NB4 (cell line): ENCODE results near the gene SLMAP.

Experiments used
- DNase-seq: peaks from one replicate; pipeline ENCODE4 v3.0.0; 2010; ENCODE audit warnings: low read depth
- H3K4me3 ChIP-seq: one replicate; pipeline ENCODE4 v1.5.1; 2011; ENCODE audit warnings: mild to moderate bottlenecking, low read depth, low read length, moderate library complexity
- CTCF ChIP-seq: IDR thresholded peaks from one replicate; pipeline ENCODE4 v1.5.1; 2012; ENCODE audit warnings: low read depth, low read length
- MAX ChIP-seq: IDR thresholded peaks from 2 replicates; pipeline ENCODE4 v1.6.1; 2011; ENCODE audit warnings: low read depth, low read length
- MYC ChIP-seq: IDR thresholded peaks from 2 replicates; pipeline ENCODE4 v1.6.1; 2011; ENCODE audit warnings: low read depth, low read length
- POLR2A ChIP-seq: IDR thresholded peaks from 2 replicates; pipeline ENCODE4 v1.6.1; 2011; ENCODE audit warnings: mild to moderate bottlenecking; ENCODE audit not compliant: insufficient read length; ENCODE audit errors: extremely low read depth

Gene SLMAP

GRCh38 chr3:57810471-57811137, 54.5 kb downstream of the SLMAP start:
- TF ChIP-seq MYC (no peak), MAX (no peak), CTCF (no peak), POLR2A (no peak)
- no peak overlapping the region for H3K4me3 ChIP-seq
- no peak for DNase-seq

- peak; percentile 17 for DNase-seq
- H3K4me3 ChIP-seq: no peak overlapping the region
- TF ChIP-seq MAX (peak; percentile 58), POLR2A (no peak)
Observed at GRCh38 chr3:57815036-57815435, 58.9 kb downstream of the SLMAP start.

- H3K4me3 ChIP-seq: no peak overlapping the region
- TF ChIP-seq MYC: no peak
- TF ChIP-seq POLR2A: no peak
- TF ChIP-seq MAX: no peak
- no peak for TF ChIP-seq CTCF
- DNase-seq: peak; percentile 56
Observed at GRCh38 chr3:57816471-57817095, 60.5 kb downstream of the SLMAP start.

GRCh38 chr3:57818772-57819171, 62.7 kb downstream of the SLMAP start:
- no peak for DNase-seq
- TF ChIP-seq POLR2A: no peak
- TF ChIP-seq CTCF: no peak
- no peak for TF ChIP-seq MAX
- TF ChIP-seq MYC: no peak

GRCh38 chr3:57820479-57820878, 64.4 kb downstream of the SLMAP start:
- TF ChIP-seq CTCF (no peak), MAX (no peak), POLR2A (no peak), MYC (no peak)
- no peak for DNase-seq
- H3K4me3 ChIP-seq: no peak overlapping the region

More at GRCh38 chr3:57818772-57819171, 62.7 kb downstream of the SLMAP start:
- H3K4me3 ChIP-seq: no peak overlapping the region

- no peak overlapping the region for H3K4me3 ChIP-seq
- DNase-seq: peak; percentile 18
- no peak for TF ChIP-seq CTCF
- TF ChIP-seq MAX: no peak
- TF ChIP-seq POLR2A: no peak
- TF ChIP-seq MYC: no peak
Observed at GRCh38 chr3:57821765-57822164, 65.7 kb downstream of the SLMAP start.
